Endometrial microvascular endothelial cells (primary cell): ENCODE results near the gene AGTRAP. TPM values are rescaled to one million over a fixed set of nuclear protein-coding genes. Genes with fewer than 3 reads are reported as not detected.

Experiments
- in situ Hi-C: cut with HindIII; loops from 2 replicates; pipeline ENCODE4 v1.10.0; 2017; ENCODE audit warnings: low sequenced_read_pairs, low pct_unique_long_range_greater_than_20kb; ENCODE audit errors: inconsistent ontology term
- total RNA-seq: library from RNA; depleted of rRNA; stranded (reverse); fragments of >200 nt; gene quantifications from one replicate; pipeline ENCODE4 v1.2.3, GENCODE V29; 2015; ENCODE audit errors: inconsistent ontology term

AGTRAP gene
- total RNA-seq, result 79.3 TPM

GRCh38 chr1:11735854-11736745 lies at the start of gene AGTRAP:
Gene AGTRAP, plus strand, starts transcription at chr1:11736136. Its CDS starts 73 bp downstream, at chr1:11736209.
- in situ Hi-C loops, result no loop called here

GRCh38 chr1:11688506-11688905 lies 47.4 kb upstream of the AGTRAP start:
- in situ Hi-C loops, result no loop called here

DNA sequence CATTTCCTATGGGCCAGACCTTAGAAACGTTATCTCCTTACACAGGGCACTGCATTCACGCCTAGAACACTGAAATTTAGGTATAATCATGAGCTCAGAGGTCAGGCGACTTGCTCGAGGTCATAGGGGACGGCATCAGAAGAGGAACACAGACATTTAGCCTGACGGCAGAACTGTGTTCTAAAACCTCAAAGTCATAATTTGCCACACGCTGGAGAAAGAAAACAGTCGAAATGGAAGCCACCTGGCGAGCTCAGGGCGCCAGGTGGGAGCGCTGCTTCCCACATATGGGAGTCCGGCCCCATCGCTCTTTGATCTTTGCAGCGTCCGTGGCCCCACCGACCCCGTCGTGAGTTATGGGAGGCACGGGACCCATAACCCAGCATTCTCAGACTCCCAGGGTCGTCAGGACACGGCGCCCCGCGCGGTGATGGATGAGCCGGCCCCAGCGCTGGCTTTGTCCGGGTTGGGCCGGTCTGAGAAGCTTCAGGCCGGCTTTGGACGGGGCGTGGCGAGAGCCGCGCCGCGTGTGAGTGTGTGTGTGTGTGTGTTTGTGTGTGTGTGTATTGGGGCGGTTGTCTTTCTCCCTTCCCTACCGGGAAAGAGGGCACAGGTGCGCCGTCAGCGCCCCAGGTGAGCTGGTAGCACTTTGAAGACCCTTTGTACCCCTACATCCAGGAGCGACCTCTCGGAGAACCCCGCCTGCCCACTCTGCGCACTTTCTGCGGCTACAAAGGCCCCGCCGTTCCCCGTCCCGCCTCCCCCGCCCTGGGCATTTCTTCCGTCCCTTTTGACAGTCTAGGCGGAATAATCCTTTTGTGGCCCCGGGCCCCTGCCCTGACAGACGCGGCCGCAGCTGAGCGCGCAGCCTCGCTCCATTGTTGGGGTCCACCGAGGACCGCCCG lies 45.3 kb upstream of the AGTRAP start:
- in situ Hi-C loops, result no loop called here

GRCh38 chr1:11691302-11691914 lies 44.5 kb upstream of the AGTRAP start, which contains the start of gene DRAXIN:
Gene DRAXIN, plus strand, starts transcription at chr1:11691710. Its CDS starts 14,549 bp downstream, at chr1:11706259.
- in situ Hi-C loops, result no loop called here

GRCh38 chr1:11691928-11692711 lies 43.8 kb upstream of the AGTRAP start:
- in situ Hi-C loops, result no loop called here

DNA sequence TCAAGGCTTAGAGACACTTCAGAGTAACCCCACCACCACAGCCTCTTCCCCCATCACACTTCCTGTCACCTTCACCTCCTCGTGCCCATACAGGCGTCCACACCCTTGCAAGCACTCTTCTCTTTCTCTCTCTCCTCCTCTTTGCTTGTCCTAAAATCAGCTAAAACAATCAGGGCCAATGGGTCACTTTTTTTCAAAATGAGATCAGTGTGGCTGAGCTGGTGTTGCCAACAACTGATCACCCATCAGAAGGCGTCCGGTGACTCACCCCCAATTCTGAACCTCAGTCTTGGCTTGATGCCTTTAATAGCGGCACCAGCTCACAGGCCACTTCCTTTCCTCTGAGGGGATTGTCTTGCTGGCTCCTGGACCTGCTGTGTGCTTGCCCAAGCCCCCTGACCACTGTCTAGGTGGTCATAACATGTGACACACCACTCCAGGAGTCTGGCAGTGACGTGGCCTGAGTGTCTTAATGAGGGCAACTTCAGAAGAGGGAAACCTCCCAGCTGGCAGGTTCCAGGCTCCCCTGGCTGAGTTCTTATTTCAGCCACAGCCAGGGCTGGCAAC lies 42.8 kb upstream of the AGTRAP start:
- in situ Hi-C loops, result no loop called here

- in situ Hi-C loops, result no loop called here
Observed at GRCh38 chr1:11693917-11694316, 42.0 kb upstream of the AGTRAP start.

- in situ Hi-C loops, result no loop called here
Observed at GRCh38 chr1:11695861-11696260, 40.1 kb upstream of the AGTRAP start.

DNA sequence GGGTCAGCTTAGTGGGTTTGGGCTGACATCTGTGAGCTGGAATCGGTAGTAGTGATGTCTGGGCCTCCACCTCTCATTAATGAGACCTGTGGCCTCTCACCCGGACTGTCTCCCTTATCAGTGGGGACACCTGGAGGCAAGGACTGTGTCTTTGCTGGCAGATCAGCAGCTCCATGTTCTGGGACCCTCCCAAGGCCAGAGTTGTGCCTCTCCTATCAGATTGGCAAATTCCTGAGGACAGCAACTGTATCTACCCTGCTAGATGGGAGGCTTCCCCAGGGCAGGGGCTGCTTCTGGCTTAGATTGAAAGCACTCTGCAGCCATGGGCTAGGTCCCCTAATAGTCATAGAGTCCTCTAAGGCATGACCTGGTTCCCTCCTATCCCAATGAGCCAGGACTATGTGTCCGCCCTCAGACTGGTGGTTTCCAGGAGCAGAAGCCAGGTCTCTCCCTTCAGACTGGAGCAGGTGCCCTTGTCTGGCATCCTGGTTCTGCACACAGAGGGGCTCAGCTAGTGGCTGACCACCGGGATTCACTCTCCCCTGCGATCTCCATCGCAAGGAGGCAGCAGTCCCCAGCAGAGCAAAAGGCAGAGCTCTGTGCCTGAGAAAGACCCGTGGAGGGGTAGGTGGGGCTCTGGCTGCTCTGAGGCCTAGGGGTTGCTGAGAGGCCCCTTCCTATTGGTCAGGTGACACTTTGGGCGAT lies 38.6 kb upstream of the AGTRAP start:
- in situ Hi-C loops, result no loop called here

DNA sequence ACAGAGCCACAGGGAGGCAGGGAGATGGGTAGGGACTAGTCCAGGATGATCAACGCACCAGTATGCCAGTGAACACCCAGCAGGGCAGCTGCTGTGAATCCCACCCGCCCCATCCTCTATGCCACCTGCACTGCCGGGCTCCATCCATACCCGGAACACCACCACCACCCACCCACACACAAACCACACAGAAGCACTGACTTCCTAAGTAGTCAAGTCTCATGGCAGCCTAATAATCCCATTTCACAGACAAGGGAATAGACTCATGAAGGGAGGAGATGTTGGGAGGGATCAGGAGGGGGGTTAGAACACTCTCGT lies 38.1 kb upstream of the AGTRAP start:
- in situ Hi-C loops, result no loop called here

DNA sequence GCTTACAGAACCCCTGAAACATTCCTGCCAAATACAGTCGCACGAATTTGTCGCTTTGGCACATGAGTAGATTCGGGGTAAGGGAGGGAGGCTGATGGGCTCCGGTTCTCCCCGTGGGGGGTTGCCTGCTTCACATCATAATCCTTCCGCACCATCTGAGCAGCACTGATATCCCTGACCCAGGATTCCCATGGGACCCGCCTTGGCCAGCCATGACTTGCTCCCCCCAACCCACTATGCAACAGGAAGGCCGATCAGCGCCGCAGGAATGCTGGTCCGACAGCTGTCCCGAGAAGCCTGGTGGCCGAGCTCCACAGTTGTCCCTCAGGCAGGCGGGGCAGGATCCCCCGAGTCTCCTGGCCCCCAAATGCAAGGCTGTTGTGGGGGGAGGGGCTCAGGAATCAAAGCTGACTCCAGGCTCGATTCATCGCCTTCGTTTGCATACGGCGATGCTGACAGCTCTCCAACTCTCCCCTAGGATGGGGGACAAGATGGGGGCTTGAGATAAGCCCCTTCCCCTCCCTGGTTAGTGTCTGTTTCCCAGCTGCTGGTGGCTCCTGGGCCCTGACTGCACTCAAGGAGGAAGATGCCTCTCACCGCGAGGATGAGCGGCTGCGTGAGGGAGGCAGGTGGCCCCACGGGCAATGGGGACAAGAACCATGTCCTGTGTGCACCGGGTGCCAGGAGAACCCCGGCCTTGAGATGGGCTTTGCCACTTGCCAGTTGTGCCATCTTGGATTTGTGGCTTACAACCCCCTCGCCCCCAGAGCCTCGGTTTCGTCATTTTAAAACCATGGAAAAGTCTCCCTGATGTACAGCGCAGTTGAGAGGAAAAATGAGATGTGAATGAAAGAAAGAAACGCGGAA lies 35.1 kb upstream of the AGTRAP start:
- in situ Hi-C loops, result no loop called here

DNA sequence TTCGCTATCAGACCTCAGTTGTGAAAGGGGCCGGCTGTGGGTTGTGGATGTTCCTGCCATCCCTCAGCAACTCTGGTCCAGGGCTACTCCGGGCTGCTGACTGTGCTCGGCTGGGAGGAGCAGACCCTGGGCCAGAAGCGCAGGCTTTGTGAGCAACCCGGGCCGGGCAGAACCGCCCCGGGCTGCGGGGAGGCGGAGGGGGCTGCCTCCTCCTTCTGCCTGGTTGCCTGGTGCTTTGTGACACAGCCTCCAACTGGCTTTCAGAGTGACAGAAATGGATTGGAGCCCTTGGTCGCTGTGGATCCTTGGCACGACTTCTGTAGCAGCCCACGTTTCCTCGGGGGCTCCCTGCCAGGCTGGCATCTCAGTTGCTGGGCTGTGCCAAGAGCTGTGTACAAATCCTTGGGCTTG lies 34.4 kb upstream of the AGTRAP start:
- in situ Hi-C loops, result no loop called here

DNA sequence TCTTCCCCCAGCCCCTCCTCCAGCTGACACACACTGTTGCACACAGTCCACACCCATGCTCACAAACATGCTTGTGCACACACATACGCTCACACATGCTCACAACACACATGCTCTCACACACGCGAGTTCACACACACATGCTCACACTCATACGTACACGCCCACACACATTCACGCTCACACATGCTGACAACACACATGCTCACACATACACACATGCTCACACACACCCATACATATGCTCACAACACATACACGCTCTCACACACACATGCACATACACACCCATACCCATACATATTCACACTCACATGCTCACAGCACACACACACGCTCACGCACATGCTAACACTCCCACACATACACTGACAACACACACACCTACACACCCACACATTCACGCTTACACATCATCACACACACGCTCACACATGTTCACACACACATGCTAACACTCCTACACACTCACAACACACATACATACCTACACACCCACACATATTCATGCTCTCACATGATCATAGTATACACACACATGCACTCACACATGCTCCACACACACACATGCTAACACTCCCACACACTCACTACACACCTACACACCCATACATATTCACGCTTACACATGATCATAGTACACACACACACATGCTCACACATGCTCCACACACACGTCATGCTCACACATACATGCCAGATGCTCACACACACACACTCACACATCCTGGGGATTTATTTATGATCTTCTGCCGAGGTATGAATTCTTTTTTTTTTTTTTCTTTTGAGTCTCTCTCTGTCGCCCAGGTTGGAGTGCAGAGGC lies 33.7 kb upstream of the AGTRAP start:
- in situ Hi-C loops, result no loop called here

- in situ Hi-C loops, result no loop called here
Observed at GRCh38 chr1:11703357-11704193, 32.4 kb upstream of the AGTRAP start.

DNA sequence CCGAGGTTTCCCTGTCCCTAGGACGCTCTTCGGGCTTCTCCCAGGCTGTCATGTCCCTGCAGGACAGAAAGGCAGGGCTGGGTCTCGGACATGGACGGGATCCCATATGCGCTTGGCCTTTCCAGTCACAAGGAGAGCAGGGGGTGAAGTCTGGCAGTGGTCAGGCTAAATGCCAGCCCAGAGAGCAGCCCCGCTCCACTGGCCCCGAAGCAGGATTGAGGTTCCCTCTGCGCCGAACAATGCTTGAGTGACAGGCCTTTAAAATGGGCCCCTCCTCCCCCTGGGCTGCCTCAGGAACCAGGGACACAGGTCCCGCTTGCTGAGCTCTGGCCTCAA lies 31.8 kb upstream of the AGTRAP start:
- in situ Hi-C loops, result no loop called here
